GM12878 (cell line): ENCODE results near the gene OSTC.

Experiments used
- CTCF ChIP-seq, 3 experiments: IDR thresholded peaks in 2 of 3; conservative IDR thresholded peaks in 1 of 3; 2 replicates each; pipeline ENCODE4 v1.5.1; 2011; ENCODE audit warnings: low read depth in 3 of 3, low read length in 3 of 3, mild to moderate bottlenecking in 3 of 3, control low read depth in 2 of 3, moderate library complexity in 2 of 3, inconsistent platforms in 1 of 3, mixed read lengths in 1 of 3; ENCODE audit not compliant: control insufficient read depth in 2 of 3, insufficient read depth in 1 of 3; ENCODE audit errors: extremely low read depth in 1 of 3
- DPF2 ChIP-seq: fragments of 450-650 bp; IDR thresholded peaks from 2 replicates; pipeline ENCODE4 v1.6.1; 2017; ENCODE audit warnings: mild to moderate bottlenecking
- EP300 ChIP-seq, 2 experiments: fragments of 150-350 bp in 1 of 2; IDR thresholded peaks; 2 replicates each; pipeline ENCODE4 v1.6.1; 2011 to 2012; ENCODE audit warnings: low read depth in 2 of 2, low read length in 2 of 2, borderline replicate concordance in 1 of 2, improper control_type of control experiment in 1 of 2, inconsistent platforms in 1 of 2; ENCODE audit not compliant: control insufficient read depth in 1 of 2
- MEF2A ChIP-seq: IDR thresholded peaks from 2 replicates; pipeline ENCODE4 v1.6.1; 2011; ENCODE audit warnings: low read depth, mild to moderate bottlenecking, low read length, moderate library complexity; ENCODE audit not compliant: insufficient read depth
- NFIC ChIP-seq: IDR thresholded peaks from 2 replicates; pipeline ENCODE4 v1.6.1; 2012; ENCODE audit warnings: low read depth, mild to moderate bottlenecking, inconsistent platforms, low read length, moderate library complexity
- POLR2A ChIP-seq: IDR thresholded peaks from 2 replicates; pipeline ENCODE4 v1.6.1; 2011; ENCODE audit warnings: low read depth, mild to moderate bottlenecking, low read length
- RBBP5 ChIP-seq: fragments of 200-600 bp; sonication (generic); conservative IDR thresholded peaks from 2 replicates; pipeline ENCODE4 v1.6.1; 2016

- TF ChIP-seq CTCF (IDR thresholded peaks at IDR 0.05 in 2 of 3, conservative IDR thresholded peaks at IDR 0.05 in 1 of 3; ENCODE audit: control insufficient read depth in 2 of 3, extremely low read depth in 1 of 3, insufficient read depth in 1 of 3, low read depth in 3 of 3, low read length in 3 of 3) (no peak), MEF2A (no peak), DPF2 (no peak), RBBP5 (no peak), NFIC (no peak), EP300 (IDR thresholded peaks at IDR 0.05; ENCODE audit: borderline replicate concordance in 1 of 2, control insufficient read depth in 1 of 2, low read depth in 2 of 2, low read length in 2 of 2) (no peak), POLR2A (no peak)
Observed at GRCh38 chr4:108703966-108704365, 53.6 kb downstream of the OSTC start.
